Measurements from ENCODE around the gene RNF113A. TPM values are rescaled to one million over a fixed set of nuclear protein-coding genes. Genes with fewer than 3 reads are reported as not detected.
"Not testable (repeated sequence)": the region's sequence is repeated elsewhere in the genome, so short reads cannot be mapped to it uniquely, and the experiment has no call there.

RNF113A gene
- 7.8 TPM for total RNA-seq
- 16.0 TPM for polyA plus RNA-seq

DNA sequence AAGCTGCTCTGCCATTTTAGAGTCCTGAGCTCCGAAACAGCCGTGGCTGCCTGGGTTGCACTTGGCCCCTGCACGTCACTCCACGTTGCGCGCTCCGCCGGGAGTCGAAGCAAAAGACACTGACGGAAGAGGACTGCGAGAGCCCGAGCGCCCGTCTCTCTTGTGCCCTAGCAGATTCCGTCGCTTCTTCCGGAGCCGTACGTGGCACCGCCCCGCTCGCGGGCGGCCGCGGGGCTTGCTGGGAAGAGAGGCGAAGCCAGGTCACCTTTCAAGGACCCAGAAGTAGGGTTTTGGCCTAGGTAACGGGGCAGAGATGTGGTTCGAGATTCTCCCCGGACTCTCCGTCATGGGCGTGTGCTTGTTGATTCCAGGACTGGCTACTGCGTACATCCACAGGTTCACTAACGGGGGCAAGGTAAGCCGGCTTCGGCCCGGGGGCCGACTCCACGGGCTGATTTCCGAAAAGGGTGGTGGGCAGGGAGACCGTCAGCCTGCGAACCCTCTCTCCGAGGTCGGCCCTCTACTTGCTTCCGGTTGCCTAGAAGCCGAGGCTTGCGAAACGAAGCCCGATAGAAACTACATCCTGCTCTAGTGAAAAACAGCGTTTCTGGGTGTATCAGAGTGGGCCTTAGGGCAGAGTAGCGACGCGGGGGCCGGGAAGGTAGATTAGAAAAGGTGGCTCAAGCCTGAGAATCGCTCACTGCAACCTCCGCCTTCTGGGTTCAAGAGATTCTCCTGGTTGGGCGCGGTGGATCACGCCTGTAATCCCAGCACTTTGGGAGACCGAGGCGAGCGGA is at the start of gene RNF113A, which contains the start of gene NDUFA1:
TSS of gene RNF113A (minus strand) at position 135 of the 797 bp plus-strand sequence. CDS start at position 15, 120 bp downstream.
TSS of gene NDUFA1 (plus strand) at position 234 of the 797 bp plus-strand sequence. CDS start at position 314, 80 bp downstream.
- no peaks in the 10 kb centered on the region for H3K4me1 ChIP-seq (ENCODE audit: insufficient read depth)
- peak within 1 kb of the TSS; percentile 97 for H3K27ac ChIP-seq (ENCODE audit: low read depth)
- DNase-seq (ENCODE audit: extremely low spot score), result peak; percentile 71
- under 1% methylated on average over 62 of the region's 62 CpGs for WGBS
- peak within 1 kb of the TSS; percentile 72 for H3K4me3 ChIP-seq (ENCODE audit: low read depth, low read length)
- no peaks in the 10 kb centered on the region for H3K36me3 ChIP-seq (ENCODE audit: insufficient read depth)

- 84% methylated on average over 5 of the region's 5 CpGs for WGBS
- H3K36me3 ChIP-seq (ENCODE audit: insufficient read depth), result no peaks in the 10 kb centered on the region
- DNase-seq (ENCODE audit: extremely low spot score), result no peak
- no peak overlapping the region for H3K27ac ChIP-seq (ENCODE audit: low read depth)
- no peaks in the 10 kb centered on the region for H3K4me1 ChIP-seq (ENCODE audit: insufficient read depth)
- no peak overlapping the region for H3K4me3 ChIP-seq (ENCODE audit: low read depth, low read length)
Measured at GRCh38 chrX:119919835-119920585, 48.5 kb upstream of the RNF113A start.

- H3K36me3 ChIP-seq (ENCODE audit: insufficient read depth), result no peaks in the 10 kb centered on the region
- no peak for DNase-seq (ENCODE audit: extremely low spot score)
- H3K4me1 ChIP-seq (ENCODE audit: insufficient read depth), result no peaks in the 10 kb centered on the region
- H3K27ac ChIP-seq (ENCODE audit: low read depth), result no peak overlapping the region
- H3K4me3 ChIP-seq (ENCODE audit: low read depth, low read length), result no peak overlapping the region
- 90% methylated on average over 2 of the region's 2 CpGs for WGBS
Measured at GRCh38 chrX:119917877-119918276, 46.3 kb upstream of the RNF113A start.

DNA sequence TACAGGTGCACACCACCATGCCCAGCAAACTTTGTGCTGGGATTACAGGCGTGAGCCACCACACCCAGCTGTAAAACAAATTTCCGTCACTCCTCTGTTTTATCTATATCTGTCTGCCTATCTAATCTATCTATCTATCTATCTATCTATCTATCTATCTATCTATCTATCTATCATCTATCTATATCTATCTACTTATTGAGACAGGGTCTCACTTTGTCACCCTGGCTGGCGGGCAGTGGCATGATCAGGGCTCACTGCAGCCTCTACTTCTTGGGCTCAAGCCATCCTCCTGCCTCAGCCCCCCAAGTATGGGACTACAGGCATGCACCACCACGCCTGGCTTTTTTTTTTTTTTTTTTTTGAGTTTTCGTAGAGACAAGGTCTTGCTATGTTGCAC is 44.8 kb upstream of the RNF113A start:
- Histone ChIP-seq H3K4me3 (ENCODE audit: low read depth, low read length) (no peak overlapping the region), H3K36me3 (ENCODE audit: insufficient read depth) (no peaks in the 10 kb centered on the region), H3K4me1 (ENCODE audit: insufficient read depth) (no peaks in the 10 kb centered on the region), H3K27ac (ENCODE audit: low read depth) (no peak overlapping the region)
- WGBS, result 86% methylated on average over 5 of the region's 5 CpGs
- no peak for DNase-seq (ENCODE audit: extremely low spot score)

DNA sequence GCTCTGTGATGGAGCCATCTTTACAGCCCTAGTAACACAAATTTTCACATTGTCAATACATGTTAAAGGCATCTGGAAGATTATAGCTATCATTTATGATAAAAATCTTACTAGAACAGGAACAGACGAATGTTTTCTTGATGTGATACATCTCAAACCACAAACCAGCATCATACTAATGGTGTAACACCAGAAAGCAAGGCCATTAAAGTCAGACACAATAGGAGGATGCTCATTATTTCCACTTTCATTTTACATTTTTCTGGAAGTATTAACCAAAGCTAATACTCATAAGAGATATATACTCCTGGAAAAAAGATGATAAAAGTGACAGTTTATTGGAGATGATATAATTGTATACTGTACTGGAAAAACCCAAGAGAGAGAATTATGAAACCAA is 29.4 kb upstream of the RNF113A start:
- Histone ChIP-seq H3K36me3 (ENCODE audit: insufficient read depth) (no peaks in the 10 kb centered on the region), H3K27ac (ENCODE audit: low read depth) (no peak overlapping the region), H3K4me3 (ENCODE audit: low read depth, low read length) (no peak overlapping the region), H3K4me1 (ENCODE audit: insufficient read depth) (no peaks in the 10 kb centered on the region)
- DNase-seq (ENCODE audit: extremely low spot score), result no peak
- 63% methylated on average over 1 of the region's 1 CpG for WGBS

- Histone ChIP-seq H3K36me3 (ENCODE audit: insufficient read depth) (no peaks in the 10 kb centered on the region), H3K4me1 (ENCODE audit: insufficient read depth) (no peaks in the 10 kb centered on the region), H3K27ac (ENCODE audit: low read depth) (no peak overlapping the region), H3K4me3 (ENCODE audit: low read depth, low read length) (no peak overlapping the region)
- DNase-seq (ENCODE audit: extremely low spot score), result no peak
- 14% methylated on average over 2 of the region's 2 CpGs for WGBS
Measured at GRCh38 chrX:119899125-119899524, 27.6 kb upstream of the RNF113A start.

DNA sequence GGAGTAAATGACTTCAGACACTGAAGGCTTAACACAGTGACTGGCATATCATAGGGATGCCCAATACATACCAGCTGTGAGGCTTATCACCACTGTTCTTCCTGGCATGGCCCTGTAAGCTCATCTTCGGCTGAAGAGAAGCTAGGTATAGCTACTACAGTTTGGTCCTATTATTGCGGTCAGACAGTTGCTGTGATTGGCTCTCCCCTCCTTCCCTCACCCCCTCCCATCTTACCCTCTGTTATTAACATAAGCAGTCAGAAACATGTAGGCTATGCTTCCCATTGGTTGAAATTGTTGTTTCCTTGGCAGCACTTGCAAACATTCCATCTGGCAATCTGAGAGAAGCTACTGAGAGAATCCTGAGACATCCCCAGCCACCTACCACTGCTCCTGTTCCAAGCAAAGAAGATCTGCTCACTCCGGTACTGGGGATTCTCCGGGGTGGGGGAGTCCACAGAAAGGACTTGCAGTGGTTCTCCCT is 24.4 kb upstream of the RNF113A start, which contains the start of gene AKAP14:
TSS of gene AKAP14 (plus strand) at position 51 of the 484 bp plus-strand sequence. CDS start 7,331 bp downstream, outside the sequence.
- WGBS, result 33% methylated on average over 4 of the region's 4 CpGs
- no peak for DNase-seq (ENCODE audit: extremely low spot score)
- no peaks in the 10 kb centered on the region for H3K36me3 ChIP-seq (ENCODE audit: insufficient read depth)
- no peak within 1 kb of the TSS for H3K4me3 ChIP-seq (ENCODE audit: low read depth, low read length)
- no peaks in the 10 kb centered on the region for H3K4me1 ChIP-seq (ENCODE audit: insufficient read depth)
- H3K27ac ChIP-seq (ENCODE audit: low read depth), result no peak within 1 kb of the TSS

DNA sequence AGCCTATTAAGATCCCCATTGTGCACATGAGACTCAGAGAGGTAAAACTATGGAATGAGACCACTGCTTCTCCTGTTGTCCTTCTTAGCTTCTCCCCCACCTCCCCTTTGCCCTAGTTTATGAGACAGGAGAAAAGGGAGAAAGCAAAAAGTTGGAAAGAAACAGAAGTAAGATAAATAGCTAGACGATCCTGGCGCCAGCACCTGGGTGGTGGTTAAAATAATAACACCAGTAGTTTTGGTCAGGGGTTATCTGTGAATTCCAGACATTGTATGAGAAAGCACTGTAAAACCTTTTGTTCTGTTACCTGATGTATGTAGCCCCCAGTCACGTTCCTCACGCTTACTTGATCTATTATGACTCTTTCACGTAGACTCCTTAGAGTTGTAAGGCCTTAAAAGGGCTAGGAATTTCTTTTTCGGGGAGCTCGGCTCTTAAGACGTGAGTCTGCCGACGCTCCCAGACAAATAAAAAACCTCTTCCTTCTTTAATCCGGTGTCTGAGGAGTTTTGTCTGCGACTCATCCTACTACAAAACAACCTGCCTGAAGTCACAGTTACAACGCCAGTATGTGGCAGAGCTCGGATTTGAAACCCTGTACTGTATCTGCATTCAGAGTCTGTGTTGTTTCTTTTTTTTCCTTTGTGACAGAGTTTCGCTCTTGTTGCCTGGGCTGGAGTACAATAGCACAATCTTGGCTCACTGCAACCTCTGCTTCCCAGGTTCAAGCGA is 20.6 kb upstream of the RNF113A start:
- H3K36me3 ChIP-seq (ENCODE audit: insufficient read depth); H3K27ac ChIP-seq (ENCODE audit: low read depth); H3K4me3 ChIP-seq (ENCODE audit: low read depth, low read length); DNase-seq (ENCODE audit: extremely low spot score); H3K4me1 ChIP-seq (ENCODE audit: insufficient read depth): not testable (repeated sequence)
- 36% methylated on average over 16 of the region's 16 CpGs for whole genome bisulfite sequencing

DNA sequence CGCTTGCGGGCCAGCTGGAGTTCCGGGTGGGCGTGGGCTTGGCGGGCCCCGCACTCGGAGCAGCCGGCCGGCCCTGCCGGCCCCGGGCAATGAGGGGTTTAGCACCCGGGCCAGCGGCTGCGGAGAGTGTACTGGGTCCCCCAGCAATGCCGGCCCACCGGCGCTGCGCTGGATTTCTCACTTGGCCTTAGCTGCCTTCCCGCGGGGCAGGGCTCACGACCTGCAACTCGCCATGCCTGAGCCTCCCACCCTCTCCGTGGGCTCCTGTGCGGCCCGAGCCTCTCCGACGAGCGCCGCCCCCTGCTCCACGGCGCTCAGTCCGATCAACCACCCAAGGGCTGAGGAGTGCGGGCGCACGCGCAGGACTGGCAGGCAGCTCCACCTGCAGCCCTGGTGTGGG is 19.1 kb upstream of the RNF113A start:
- H3K27ac ChIP-seq (ENCODE audit: low read depth); H3K4me1 ChIP-seq (ENCODE audit: insufficient read depth); H3K36me3 ChIP-seq (ENCODE audit: insufficient read depth); DNase-seq (ENCODE audit: extremely low spot score); H3K4me3 ChIP-seq (ENCODE audit: low read depth, low read length): not testable (repeated sequence)
- WGBS, result 87% methylated on average over 32 of the region's 36 CpGs

DNA sequence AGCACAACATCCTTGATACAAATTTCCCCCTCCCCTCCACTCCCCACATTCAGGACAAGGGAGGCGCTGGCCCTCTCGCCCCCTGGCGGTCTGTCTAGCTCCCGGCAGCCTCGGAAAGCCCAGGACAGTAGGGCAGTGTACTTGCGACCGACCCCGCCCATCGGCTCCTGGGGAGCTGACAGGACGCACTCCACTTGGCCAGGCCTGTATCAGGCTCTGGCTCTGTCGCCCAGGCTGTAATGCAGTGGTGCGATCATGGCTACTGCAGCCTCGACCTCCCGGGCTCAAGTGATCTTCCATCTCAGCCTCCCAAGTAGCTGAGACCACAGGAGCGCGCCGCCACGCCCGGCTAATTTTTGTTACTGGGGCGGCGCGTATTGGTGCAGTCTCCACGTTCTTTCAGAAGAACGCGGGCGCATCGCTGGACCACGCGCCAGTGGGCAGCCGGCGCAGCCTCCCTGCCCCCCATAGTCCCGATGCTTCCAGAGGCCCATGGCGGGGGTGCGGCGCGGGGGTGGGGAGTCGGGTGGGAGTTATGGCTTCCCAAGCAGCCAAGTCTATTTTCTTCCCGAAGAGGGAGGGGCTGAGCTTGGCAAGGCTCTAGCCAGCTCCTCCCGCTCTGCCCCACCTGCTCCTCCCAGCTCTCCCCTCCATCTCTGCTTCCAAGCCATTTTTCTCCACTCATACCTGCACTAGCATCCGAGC is 16.3 kb upstream of the RNF113A start:
- no peak for DNase-seq (ENCODE audit: extremely low spot score)
- no peak overlapping the region for H3K27ac ChIP-seq (ENCODE audit: low read depth)
- H3K36me3 ChIP-seq (ENCODE audit: insufficient read depth), result no peaks in the 10 kb centered on the region
- H3K4me3 ChIP-seq (ENCODE audit: low read depth, low read length), result no peak overlapping the region
- H3K4me1 ChIP-seq (ENCODE audit: insufficient read depth), result no peaks in the 10 kb centered on the region
- WGBS, result 5% methylated on average over 40 of the region's 40 CpGs

DNA sequence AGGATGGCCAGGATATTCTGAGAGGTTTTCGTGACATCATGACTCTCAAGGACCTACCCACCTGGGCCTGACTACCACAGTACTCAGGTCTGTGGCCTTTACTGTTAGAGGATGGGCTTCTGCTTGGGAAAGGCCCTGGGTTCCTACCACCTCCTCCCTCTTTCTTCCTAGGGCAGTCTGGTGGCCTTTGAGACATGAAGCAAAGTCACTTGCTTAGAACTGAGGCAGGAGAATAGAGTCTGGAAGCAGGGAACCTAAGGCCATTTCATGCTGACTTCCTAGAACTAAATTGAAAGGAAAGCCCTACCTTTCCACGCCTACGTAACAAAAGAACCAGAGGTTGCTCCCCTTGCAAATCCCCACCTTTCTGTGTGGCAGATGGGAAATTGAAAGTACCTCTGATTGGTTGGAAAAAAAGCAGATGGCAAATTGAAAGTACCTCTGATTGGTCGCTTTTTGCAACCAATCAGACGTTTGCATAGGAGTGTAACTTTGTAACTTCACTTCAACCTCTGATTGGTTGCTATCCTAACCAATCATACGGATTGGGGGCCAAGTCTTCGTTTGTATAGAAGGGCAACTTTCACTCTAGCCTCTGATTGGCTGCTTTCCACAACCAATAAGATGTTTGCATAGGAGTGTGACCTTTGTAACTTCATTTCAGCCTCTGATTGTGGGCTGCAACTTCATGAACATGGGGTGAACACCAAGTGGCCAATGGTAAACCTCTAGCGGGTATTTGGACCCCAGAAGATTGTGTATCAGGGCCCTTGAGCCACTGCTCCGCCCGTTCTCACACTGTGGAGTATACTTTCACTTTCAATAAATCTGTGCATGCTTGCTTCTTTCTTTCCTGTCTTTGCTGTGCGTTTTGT is 14.3 kb upstream of the RNF113A start:
- no peaks in the 10 kb centered on the region for H3K36me3 ChIP-seq (ENCODE audit: insufficient read depth)
- H3K4me3 ChIP-seq (ENCODE audit: low read depth, low read length), result no peak overlapping the region
- H3K27ac ChIP-seq (ENCODE audit: low read depth), result no peak overlapping the region
- no peak for DNase-seq (ENCODE audit: extremely low spot score)
- WGBS, result 86% methylated on average over 11 of the region's 11 CpGs
- no peaks in the 10 kb centered on the region for H3K4me1 ChIP-seq (ENCODE audit: insufficient read depth)

All from urinary bladder (tissue), 4 donors.